Measurements from ENCODE around the gene AJUBA.

The AJUBA gene

GRCh38 chr14:22929961-22930364 lies 52.4 kb downstream of the AJUBA start:
- DNase-seq = no peak

GRCh38 chr14:22929104-22929960 lies 53.0 kb downstream of the AJUBA start, which contains the start of gene PRMT5:
PRMT5 (minus strand) TSS chr14:22929376; CDS start chr14:22929361, 15 bp downstream.
- DNase-seq = peak; percentile 95

- no peak for DNase-seq
These were observed 53.9 kb downstream of the AJUBA start for GRCh38 chr14:22928237-22929103.

- DNase-seq = no peak
These were observed 56.0 kb downstream of the AJUBA start for GRCh38 chr14:22926316-22926715.

- DNase-seq = no peak
These were observed 56.8 kb downstream of the AJUBA start for GRCh38 chr14:22925513-22925912.

GRCh38 chr14:22923746-22924145 lies 58.6 kb downstream of the AJUBA start:
- no peak for DNase-seq

GRCh38 chr14:22922294-22922693 lies 60.1 kb downstream of the AJUBA start:
- DNase-seq = no peak
